GM18517 (cell line): ENCODE measurements around the gene DENND1A.

Experiments used
- ATAC-seq: cut with Tn5 transposase; IDR thresholded peaks from one replicate; pipeline ENCODE4 v1.9.1; 2021; ENCODE audit warnings: mild to moderate bottlenecking, moderate library complexity; ENCODE audit not compliant: unreplicated experiment

The DENND1A gene

DNA sequence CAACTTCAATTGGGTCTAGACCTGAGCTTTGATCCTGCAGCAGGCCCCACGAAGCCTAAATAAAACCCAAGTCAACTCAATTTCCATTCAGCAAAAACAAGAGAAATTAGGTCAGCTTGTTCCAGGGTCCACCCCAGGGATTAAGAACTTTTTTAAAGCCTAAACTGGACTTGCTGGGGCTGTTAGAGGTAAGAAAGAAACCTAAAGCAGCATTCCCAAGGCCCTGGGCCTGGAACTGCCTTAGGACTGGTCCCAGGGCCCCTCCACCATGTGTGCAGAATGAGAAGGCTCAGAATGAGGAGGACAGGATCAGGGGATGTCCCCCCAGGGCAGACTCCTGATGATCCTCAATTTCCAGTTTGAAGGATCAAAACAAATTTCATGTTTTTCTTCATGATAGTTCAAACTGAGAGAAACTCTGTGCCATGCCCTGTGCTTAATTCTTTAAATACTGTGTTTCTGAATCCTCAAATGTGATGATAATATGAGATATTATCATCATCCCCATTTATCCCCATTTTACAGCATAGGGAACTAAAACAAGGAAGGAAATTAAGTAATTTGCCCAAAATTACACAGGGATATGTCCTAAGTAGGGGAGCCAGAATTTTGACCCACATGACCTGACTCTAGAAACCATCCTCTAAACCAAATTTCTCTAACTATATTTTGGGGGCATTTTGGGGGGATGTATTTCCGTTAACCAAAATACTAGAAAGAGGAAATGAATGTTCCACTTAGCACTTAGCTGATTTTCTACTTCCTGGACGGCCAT lies 64.5 kb downstream of the DENND1A start:
- ATAC-seq: no peak

DNA sequence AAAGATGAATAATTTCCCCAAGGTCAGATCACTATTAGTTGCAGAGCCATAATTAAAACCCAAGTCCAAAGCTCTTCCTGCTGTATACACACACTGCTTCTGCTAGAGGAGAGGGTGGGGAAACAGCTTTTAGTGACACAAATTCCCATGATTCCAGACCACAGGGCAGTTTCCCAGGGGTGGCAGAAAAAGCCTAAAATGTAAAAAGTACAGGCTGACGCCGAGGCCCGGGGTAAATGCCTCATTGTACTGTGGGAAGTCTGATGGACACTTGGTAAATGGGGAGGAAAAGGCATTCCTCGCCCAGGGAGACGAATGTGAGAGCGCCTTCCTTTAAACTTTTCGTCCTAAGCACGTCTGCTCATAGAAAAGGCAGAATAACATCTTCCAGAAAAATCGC lies 65.7 kb downstream of the DENND1A start:
- ATAC-seq: no peak

DNA sequence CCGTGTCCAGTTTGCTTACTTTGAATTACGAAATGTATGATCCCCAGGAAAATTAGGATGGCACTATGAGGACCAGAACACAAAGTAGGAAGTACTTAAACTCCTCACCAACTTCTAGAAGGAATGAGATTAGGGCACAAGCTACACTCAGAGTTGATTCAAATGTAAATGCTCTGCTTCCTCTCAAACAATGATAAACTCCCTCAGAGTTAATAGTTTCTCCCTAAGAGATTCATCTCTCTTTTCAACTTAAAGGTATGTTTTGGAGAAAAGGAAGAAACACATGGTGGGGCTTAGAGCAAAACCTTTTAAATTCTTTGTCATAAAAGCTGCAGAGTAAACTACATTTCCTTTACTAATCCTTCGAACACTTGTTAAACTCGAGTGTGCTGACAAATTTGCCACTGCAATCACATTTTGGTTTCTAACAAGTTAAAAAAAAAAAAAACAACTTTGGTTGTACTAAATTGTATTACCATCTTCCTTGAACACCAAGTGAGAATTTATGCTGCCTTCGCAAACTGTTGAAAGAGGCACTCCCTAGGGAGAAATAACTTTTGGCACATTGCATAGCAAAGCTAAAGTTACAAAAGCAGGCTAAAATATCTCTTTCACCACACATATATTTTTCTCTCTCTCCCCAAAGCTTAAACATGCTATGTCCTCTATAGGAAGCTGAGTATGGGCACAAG lies 66.6 kb downstream of the DENND1A start:
- no peak for ATAC-seq

DNA sequence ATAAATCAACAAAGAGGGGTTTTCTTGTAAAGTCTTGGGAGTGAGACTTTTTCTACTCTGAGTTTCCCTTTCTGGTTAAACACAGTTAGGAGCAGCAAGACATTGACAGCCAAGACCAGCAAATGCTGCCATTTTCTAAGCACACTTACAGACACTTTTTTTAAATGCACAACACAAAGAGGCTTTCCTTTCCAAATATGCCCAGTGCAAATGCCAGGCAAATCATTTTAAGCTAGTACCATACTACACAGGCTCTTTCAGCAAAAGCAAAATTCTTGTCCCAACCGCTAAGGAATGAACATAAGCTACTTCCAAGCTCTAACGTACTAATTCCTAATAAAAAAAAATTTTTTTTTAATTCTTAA lies 68.2 kb downstream of the DENND1A start:
- no peak for ATAC-seq

DNA sequence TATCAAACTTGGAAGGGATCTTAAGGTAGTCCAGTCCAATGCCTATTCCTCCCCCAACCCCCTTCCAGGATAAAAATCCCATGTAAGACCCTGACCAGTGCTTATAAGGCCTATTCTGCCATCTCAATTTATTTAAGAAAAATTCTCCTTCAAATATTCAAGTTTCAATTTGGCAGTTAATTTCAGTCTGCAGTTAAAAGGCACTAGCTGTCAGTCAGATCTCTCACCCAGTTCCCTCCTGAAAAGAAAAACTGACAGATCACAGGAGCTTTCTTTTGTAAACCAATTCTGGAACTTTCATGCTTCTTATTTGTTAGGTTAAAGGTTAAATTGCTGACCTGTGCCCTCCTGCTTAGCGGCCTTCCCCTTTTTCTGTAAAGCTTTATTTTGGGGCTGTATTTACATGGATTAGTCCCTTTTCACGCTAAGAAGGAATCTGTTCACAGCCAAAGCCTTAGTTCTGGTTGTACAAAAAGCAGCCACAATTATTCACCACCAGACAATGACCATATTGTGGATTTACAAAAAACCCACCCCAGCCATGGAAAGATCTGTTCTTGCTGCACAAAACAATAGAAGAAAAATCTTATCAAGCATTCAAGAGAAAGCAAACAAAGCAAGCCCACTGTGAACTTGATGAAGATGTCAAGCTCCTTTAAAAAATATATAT lies 68.7 kb downstream of the DENND1A start:
- ATAC-seq: no peak

DNA sequence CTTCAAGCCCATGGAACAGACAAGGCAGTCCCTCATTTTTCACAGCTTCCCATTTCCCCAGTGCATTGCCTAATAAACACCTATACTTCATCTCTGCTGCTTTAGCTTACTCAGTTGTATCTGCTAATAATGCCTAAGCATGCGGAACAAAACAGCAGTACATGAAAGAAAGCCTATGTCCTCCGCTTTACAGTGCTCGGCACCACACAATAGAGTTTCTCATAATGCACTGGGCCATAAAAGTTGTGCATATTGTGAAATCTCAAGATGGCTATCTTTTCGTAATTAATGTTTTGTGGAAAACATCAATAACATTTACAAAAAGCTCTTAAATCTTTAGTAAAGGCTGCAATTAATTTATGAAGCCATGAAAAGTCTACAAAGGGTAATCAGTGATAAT lies 69.3 kb downstream of the DENND1A start:
- ATAC-seq: no peak

DNA sequence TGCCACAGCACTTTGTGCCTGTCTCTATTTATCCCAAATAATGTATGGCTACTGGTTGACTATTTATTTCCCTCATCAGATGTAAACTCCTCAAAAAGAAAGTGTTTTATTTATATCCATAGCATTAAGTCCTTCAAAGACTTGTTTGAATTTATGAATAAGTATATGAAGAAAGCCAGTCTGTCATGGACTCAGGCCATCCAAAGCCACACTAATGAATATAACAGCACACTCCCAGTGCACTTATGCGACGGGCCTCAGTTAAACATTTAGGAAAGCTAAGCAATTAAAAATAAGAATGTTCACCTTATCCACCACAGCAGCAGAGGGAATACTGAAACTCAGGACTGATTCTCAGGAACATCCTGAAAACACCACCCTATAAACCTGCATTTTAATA lies 77.5 kb downstream of the DENND1A start:
- ATAC-seq: no peak

DNA sequence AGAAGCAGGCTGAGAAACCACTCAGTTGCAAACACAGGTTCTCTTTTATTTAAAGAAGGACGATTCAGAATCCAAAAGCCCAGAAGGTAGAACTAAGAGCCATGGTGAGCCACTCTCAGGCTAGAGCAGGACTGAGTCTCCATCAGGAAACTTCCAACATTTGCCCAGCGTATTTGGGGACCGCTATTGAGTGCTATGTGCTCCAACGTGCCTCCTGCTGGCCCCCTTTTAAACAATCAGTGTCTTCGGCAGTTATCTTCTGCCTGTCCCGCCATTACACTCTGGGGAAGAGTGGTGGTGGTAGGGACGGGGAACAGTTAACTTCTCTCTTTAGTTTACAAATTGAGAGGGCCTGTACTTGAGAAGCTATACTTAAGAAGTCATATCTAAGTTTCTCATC lies 78.1 kb downstream of the DENND1A start:
- no peak for ATAC-seq

DNA sequence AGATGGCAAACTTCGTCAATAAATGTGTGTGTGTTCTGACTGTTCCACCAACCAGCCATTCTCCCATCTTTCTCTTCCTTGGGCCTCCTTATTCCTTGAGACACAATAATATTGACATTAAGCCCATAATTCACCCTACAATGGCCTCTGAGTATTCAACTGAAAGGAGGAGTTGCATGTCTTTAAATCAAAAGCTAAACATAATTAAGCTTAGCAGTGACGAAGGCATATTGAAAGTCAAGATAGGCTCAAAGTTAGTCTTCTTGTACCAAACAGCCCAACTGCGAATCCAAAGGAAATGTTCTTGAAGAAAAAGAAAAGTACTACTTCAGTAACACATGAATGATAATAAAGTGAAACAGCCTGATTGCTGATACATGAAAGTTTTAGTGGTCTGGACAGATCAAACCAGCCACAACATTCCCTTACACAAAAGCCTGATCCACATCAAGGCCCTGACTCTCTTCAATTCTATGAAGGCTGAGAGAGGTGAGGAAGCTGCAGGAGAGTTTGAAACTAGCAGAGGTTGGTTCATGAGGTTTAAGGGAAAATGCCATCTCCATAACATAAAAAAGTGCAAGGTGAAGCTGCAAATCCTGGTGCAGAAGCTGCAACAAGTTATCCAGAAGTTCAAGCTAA lies 81.4 kb downstream of the DENND1A start:
- no peak for ATAC-seq

DNA sequence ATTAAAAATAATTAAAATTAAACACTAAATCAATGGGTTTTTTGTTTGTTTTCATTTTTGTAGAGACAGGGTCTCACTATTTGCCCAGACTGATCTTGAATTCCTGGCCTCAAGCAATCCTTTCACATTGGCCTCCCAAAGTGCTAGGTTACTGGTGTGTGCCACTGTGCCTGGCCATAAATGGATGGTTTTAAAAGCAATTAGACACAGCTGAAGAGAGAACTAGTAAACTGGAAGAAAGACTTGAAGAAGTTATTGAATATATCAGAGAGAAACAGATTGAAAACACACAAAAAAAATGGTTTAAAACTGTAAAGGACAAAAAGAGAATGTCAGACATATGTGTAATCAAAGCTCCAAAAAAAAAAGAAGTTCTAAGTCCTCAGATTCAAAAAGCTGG lies 83.0 kb downstream of the DENND1A start:
- no peak for ATAC-seq

DNA sequence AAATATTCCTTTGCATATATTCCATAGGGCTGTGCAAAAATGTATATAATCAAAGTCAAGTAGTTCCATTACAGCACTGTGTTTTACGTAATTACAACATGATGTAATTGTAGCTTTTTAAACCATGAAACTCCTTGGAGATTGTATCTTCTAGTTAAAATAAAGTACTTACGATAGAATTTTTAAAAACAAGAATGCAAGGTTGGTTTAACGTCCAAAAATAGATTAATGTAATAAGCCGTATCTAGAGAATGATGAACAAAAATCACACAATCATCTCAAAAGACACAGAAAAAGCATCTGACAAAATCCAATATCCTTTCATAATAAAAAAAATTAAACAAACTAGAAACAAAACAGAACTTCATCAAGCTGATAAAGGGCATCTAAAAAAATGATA lies 86.2 kb downstream of the DENND1A start:
- no peak for ATAC-seq

DNA sequence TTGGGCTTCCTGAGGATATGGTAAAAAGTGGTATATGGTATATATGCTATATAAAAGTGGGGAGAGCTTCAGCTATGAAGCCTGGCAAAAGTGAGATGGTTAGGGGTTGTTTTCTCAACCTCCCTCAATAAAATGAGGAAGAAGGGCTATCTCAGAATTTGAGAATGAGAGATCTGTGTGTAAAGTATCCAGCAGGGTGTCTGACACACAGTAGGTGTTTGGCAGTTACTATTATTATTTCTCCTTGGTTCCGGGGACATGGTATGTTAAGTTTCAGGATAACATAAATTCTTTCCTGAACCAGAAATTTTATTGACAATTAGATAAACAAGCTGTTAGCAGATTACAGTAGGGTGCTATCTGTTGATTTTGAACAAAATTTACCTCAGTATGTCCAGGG lies 94.1 kb downstream of the DENND1A start:
- no peak for ATAC-seq

DNA sequence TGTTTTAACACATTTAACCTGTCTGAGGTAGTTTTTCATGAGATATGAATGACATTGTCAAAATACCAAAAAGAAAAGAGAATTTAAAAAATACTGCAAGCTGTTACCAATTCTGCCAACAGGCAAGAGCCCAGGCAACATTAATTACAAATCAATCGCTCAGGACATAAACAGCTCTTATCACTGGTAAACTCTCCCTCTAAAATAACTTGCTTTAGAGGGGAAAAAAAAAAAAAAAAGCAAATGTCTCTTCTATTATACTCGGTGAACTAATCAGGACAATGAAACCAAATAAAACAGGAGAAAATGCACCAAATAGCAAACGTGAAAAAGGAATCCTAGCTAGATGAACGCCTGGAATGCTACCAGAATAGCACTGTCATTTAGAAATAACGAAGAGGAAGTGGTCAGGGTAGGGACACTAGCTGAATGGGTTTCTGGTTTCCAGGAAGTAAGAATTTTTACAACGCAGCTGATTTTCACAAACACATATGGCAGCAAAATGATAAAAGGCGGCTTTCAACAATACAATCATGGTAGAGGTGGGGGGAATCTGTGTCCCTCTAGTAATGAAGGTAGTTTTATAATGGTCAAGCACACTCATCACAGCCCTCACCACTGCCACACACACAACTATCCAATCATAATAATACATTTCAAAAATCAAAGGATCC lies 94.9 kb downstream of the DENND1A start:
- ATAC-seq: no peak

DNA sequence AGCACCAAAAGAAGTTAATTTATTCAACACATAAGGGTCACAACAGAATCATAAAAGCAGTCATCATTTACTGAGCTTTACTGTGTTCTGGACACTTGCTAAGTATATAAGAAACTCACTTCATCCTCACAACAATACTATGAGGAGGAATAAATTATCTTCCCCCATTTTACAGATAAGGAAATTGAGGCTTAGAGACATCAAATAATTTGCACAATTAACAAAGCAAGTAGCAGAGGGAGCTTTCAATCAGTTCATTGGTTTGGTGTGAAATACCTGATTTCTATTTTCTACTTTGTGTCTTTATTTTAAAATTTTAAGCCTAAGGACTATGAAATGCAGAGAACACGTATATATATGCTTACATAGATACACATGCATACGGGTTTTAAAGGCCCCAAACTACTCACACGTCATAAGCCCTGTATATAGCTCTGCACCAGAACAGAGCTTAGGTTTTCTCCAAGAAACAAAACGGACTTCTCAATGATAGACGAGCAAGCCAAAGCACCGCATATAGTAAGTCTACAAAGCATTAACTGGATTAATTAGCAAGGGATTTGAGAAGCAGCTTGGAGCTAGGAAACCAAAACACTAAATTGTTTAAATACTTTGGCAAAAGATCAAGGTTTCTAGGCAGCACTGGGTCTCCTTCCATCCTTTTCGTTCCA lies 95.6 kb downstream of the DENND1A start:
- ATAC-seq: no peak

DNA sequence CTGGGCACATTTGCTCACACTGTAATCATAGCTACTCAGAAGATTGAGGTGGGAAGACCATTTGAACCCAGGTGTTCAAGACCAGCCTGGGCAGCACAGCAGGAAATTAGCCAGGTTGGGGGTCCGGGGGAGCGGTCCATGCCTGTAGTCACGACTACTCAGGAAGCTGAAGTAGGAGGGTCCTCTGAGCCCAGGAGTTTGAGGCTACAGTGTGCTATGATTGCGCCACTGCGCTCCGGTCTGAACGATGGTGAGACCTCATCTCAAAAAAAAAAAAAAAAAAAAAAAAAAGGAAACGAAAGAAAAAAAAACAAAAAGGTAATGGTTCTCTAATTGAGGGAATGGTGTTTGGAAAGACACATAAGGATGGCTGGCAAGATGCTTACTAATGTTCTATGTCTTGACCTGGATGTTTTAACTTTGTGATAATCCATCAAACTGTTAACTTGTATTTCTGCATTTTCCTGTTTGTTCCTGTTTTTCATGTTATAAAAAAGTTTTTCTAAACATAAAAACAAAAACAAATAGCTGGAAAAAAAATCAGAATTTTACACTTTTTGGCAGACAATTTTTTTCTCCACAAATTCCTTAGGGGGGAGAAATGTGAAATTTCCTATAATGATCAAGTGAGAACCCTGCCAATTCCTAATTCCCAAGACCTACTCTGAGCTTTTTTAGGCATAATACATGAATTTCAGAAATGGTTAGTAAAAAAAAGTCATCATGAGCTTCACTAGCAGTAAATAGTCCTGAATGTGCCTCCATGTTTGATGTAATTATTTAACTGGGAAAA lies 96.9 kb downstream of the DENND1A start:
- ATAC-seq: no peak

DNA sequence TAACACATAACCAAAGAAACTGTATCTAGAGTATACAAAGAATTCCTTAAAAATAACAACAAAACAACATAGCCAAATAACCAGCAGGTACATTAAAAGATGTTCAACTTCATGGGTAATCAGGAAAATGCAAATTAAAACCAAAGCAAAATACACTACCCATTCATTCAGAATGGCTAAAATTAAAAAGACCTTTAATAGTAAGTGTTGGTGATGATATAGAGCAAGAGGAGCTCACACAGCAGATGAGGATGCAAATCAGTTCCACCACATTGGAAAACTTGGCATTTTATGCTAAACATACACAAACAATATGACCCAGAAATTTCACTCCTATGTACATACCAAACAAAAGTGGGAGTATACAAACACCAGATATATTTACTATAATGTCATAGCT lies 97.8 kb downstream of the DENND1A start:
- ATAC-seq: no peak

DNA sequence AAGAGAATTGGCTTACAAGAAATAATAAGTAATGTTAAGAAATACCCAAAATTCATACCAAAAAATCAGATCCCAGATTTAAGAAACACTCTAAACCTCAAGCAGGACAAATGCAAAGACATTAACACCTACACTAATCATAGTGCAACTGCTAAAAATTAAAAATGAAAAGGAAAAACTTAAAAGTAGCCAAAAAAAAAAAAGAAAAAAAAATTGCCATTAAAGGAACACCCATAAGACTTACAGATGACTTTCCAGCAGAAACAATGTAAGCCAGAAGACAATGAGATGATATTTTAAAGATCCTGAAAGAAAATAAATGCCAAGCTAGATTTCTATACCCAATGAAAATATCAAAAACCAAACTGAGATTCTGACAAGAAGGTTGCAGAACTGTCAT lies 101.5 kb downstream of the DENND1A start:
- no peak for ATAC-seq

DNA sequence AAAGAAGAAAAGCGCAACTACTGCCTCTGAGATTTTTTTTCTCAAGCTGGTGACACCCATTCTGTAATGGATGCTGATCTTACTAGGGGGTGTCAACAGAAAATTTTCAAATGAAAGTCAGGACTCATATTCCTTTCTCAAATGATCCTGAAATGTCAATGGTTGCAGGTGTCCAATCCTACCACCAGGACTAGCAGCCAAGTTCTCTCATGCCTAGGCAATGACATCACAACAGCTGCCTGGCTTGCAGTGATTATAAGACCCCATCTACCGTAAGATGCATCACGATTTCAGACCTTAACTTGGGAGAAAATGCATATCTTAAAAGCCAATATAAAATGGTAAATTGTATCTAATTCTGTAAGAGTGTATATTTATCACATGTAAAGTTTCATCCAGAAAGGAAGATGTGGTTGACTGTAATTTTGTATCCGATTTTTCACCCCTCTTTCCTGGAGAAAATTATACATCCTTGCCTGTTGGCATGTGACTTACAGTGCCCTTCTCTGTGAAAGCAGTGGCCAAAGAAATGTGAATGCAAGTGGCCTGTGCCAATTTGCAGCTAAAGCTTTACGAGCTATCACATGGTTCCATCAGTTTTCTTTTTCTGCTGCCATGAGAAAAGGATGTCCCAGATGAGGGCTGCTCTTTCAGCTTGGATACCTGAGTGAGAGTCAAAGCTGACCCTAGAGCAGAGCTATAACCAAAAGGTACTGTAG lies 104.4 kb downstream of the DENND1A start:
- ATAC-seq: no peak
